HCT116 (cell line): ENCODE results near the gene HUS1B. TPM values are rescaled to one million over a fixed set of nuclear protein-coding genes. Genes with fewer than 3 reads are reported as not detected.

Source experiments
- ATAC-seq: fragments of 200-7000 bp; cut with Tn5 transposase; 2 replicates; pipeline ENCODE4 v1.9.1; 2020; ENCODE audit warnings: mild to moderate bottlenecking, moderate library complexity
- BruUV-seq: library from RNA; stranded (reverse); fragments of 400-500 nt; replicated peaks from 2 replicates; lab custom pipeline; 2021; lab: Mats Ljungman, UMichigan
- CTCF ChIA-PET: fragments of 300-600 bp; sonication (Branson Sonifier 250); formaldehyde crosslinking; loops from one replicate; lab custom pipeline; 2021; ENCODE audit warnings: antibody characterized with exemption; lab: Charles Lee
- POLR2A ChIA-PET: fragments of 300-600, 350-600 bp; sonication (Branson Sonifier 250); formaldehyde crosslinking; loops from one replicate; lab custom pipeline; 2021; ENCODE audit warnings: antibody characterized with exemption; lab: Charles Lee
- RAD21 ChIA-PET, 2 experiments: fragments of 300-600 bp; sonication (Branson Sonifier 250); formaldehyde crosslinking; loops; one replicate each; lab custom pipeline; 2023; ENCODE audit warnings: low total read pairs in 2 of 2; ENCODE audit not compliant: uncharacterized antibody in 2 of 2, unreplicated experiment in 2 of 2, low non-redundant PET in 1 of 2; lab: Charles Lee
- DNase-seq: peaks from one replicate; pipeline ENCODE4 v3.0.0-alpha.2; 2010; ENCODE audit warnings: low read depth, low spot score
- H2AFZ ChIP-seq: fragments of 200-600 bp; shearing (Covaris generic), sonication (generic); 2 replicates; pipeline ENCODE4 v1.6.1; 2017; ENCODE audit warnings: low read depth, mixed run types, mixed read lengths, antibody characterized with exemption, low read length; ENCODE audit not compliant: poor library complexity, severe bottlenecking
- H3K27ac ChIP-seq: 2 replicates; pipeline ENCODE4 v1.5.1; 2012; ENCODE audit warnings: low read depth, low read length
- H3K27me3 ChIP-seq: fragments of 200-600 bp; sonication (generic); 2 replicates; pipeline ENCODE4 v1.6.1; 2016; ENCODE audit warnings: mixed run types, low read length, mixed read lengths; ENCODE audit not compliant: insufficient read depth
- H3K36me3 ChIP-seq, 2 experiments: fragments of 200-500 bp in 1 of 2; fragments of 200-600 bp in 1 of 2; sonication (Bioruptor generic) in 1 of 2; sonication (generic) in 1 of 2; 2 replicates each; pipeline versions ENCODE4 v1.5.1 to v1.6.1; 2014 to 2016; ENCODE audit warnings: low read length in 2 of 2, inconsistent platforms in 1 of 2, mixed read lengths in 1 of 2, mixed run types in 1 of 2; ENCODE audit not compliant: insufficient read depth in 2 of 2, control insufficient read depth in 1 of 2
- H3K4me1 ChIP-seq, 2 experiments: fragments of 200-600 bp in 1 of 2; sonication (generic) in 1 of 2; 2 replicates each; pipeline versions ENCODE4 v1.5.1 to v1.6.1; 2012 to 2017; ENCODE audit warnings: low read length in 2 of 2, inconsistent platforms in 1 of 2, mild to moderate bottlenecking in 1 of 2, mixed read lengths in 1 of 2, mixed run types in 1 of 2, moderate library complexity in 1 of 2; ENCODE audit not compliant: insufficient read depth in 2 of 2, control insufficient read depth in 1 of 2
- H3K4me2 ChIP-seq: fragments of 200-600 bp; sonication (generic); 2 replicates; pipeline ENCODE4 v1.6.1; 2017; ENCODE audit warnings: mixed run types, low read length, mixed read lengths
- H3K4me3 ChIP-seq, 2 experiments: fragments of 200-600 bp in 1 of 2; sonication (generic) in 1 of 2; replicated peaks in 1 of 2; 2 replicates each; pipeline ENCODE4 v1.5.1; 2011 to 2016; ENCODE audit warnings: low read length in 2 of 2, control low read depth in 1 of 2, low read depth in 1 of 2, mild to moderate bottlenecking in 1 of 2, mixed read lengths in 1 of 2, mixed run types in 1 of 2
- H3K79me2 ChIP-seq: fragments of 200-600 bp; sonication (generic); 2 replicates; pipeline ENCODE4 v1.6.1; 2017; ENCODE audit warnings: mild to moderate bottlenecking, mixed run types, low read length, moderate library complexity, mixed read lengths; ENCODE audit not compliant: insufficient read depth
- H3K9ac ChIP-seq: fragments of 200-600 bp; sonication (generic); 2 replicates; pipeline ENCODE4 v1.6.1; 2016; ENCODE audit warnings: low read length, mixed read lengths
- H3K9me2 ChIP-seq: fragments of 200-600 bp; sonication (generic), shearing (Covaris generic); 2 replicates; pipeline ENCODE4 v1.6.1; 2017; ENCODE audit warnings: mixed run types, mild to moderate bottlenecking, moderate library complexity; ENCODE audit not compliant: insufficient read depth
- H3K9me3 ChIP-seq, 2 experiments: fragments of 200-500 bp in 1 of 2; fragments of 200-600 bp in 1 of 2; sonication (Bioruptor generic) in 1 of 2; sonication (generic) in 1 of 2; 2 replicates each; pipeline ENCODE4 v1.6.1; 2014 to 2017; ENCODE audit warnings: low read length in 2 of 2, mixed read lengths in 2 of 2, inconsistent platforms in 1 of 2, low read depth in 1 of 2, mild to moderate bottlenecking in 1 of 2, mixed run types in 1 of 2, moderate library complexity in 1 of 2; ENCODE audit not compliant: control insufficient read depth in 1 of 2, insufficient read depth in 1 of 2
- H4K20me1 ChIP-seq: fragments of 200-600 bp; sonication (generic), shearing (Covaris generic); 2 replicates; pipeline ENCODE4 v1.6.1; 2017; ENCODE audit warnings: mixed run types, mild to moderate bottlenecking, moderate library complexity; ENCODE audit not compliant: insufficient read depth
- ATF3 ChIP-seq: IDR thresholded peaks from 2 replicates; pipeline ENCODE4 v1.6.1; 2012
- CBX3 ChIP-seq: IDR thresholded peaks from 2 replicates; pipeline ENCODE4 v1.6.1; 2012; ENCODE audit warnings: low read depth
- CEBPB ChIP-seq: IDR thresholded peaks from 2 replicates; pipeline ENCODE4 v1.6.1; 2012; ENCODE audit warnings: low read depth
- CTCF ChIP-seq, 3 experiments: fragments of 200-600 bp in 1 of 3; sonication (generic) in 1 of 3; IDR thresholded peaks in 2 of 3; conservative IDR thresholded peaks in 1 of 3; 2 replicates each; pipeline ENCODE4 v1.5.1; 2012 to 2017; ENCODE audit warnings: low read depth in 2 of 3, low read length in 2 of 3, antibody characterized with exemption in 1 of 3, borderline replicate concordance in 1 of 3, control low read depth in 1 of 3, mild to moderate bottlenecking in 1 of 3, mixed read lengths in 1 of 3, mixed run types in 1 of 3, moderate library complexity in 1 of 3; ENCODE audit not compliant: insufficient read depth in 1 of 3
- ELF1 ChIP-seq: IDR thresholded peaks from 2 replicates; pipeline ENCODE4 v1.6.1; 2012; ENCODE audit warnings: low read depth, borderline replicate concordance
- EZH2 ChIP-seq: fragments of 200-600 bp; sonication (generic); IDR thresholded peaks from 2 replicates; pipeline ENCODE4 v1.6.1; 2017; ENCODE audit warnings: antibody characterized with exemption, mixed run types
- EZH2phosphoT487 ChIP-seq: fragments of 200-600 bp; IDR thresholded peaks from 2 replicates; pipeline ENCODE4 v1.6.1; 2018; ENCODE audit warnings: antibody characterized with exemption, borderline replicate concordance
- JUND ChIP-seq: IDR thresholded peaks from 2 replicates; pipeline ENCODE4 v1.6.1; 2012
- MAX ChIP-seq: IDR thresholded peaks from 2 replicates; pipeline ENCODE4 v1.6.1; 2012
- POLR2AphosphoS5 ChIP-seq: IDR thresholded peaks from 2 replicates; pipeline ENCODE4 v1.6.1; 2011; ENCODE audit warnings: mild to moderate bottlenecking, low read depth, low read length, moderate library complexity
- RAD21 ChIP-seq: IDR thresholded peaks from 2 replicates; pipeline ENCODE4 v1.6.1; 2012; ENCODE audit warnings: low read depth, mild to moderate bottlenecking
- REST ChIP-seq: IDR thresholded peaks from 2 replicates; pipeline ENCODE4 v1.6.1; 2012; ENCODE audit warnings: low read depth
- SIN3A ChIP-seq: IDR thresholded peaks from 2 replicates; pipeline ENCODE4 v1.6.1; 2012; ENCODE audit warnings: low read depth
- TCF7L2 ChIP-seq: IDR thresholded peaks from 2 replicates; pipeline ENCODE4 v1.7.0; 2011; ENCODE audit warnings: borderline replicate concordance, inconsistent platforms; ENCODE audit not compliant: insufficient read depth, insufficient read length; ENCODE audit errors: extremely low read depth
- YY1 ChIP-seq: IDR thresholded peaks from 2 replicates; pipeline ENCODE4 v1.6.1; 2011; ENCODE audit warnings: low read length, low read depth, moderate library complexity, mild to moderate bottlenecking; ENCODE audit not compliant: insufficient replicate concordance; ENCODE audit errors: extremely low read depth
- ZFX ChIP-seq: fragments of 450-650 bp; IDR thresholded peaks from 2 replicates; pipeline ENCODE4 v1.6.1; 2017
- intact Hi-C: fragments of 100-400 bp; cut with micrococcal nuclease; formaldehyde crosslinking; loops from 2 replicates; pipeline ENCODE4 v1.10.0; 2022
- total RNA-seq: library from RNA; stranded (reverse); gene quantifications from one replicate; pipeline ENCODE4 v1.2.1, GENCODE V29; 2021; ENCODE audit not compliant: unreplicated experiment

HUS1B gene
- total RNA-seq, 1 experiment from 2014 or later: 0.76 TPM

GRCh38 chr6:642805-643204, 14.1 kb downstream of the HUS1B start:
- no peaks in the 10 kb centered on the region; the same call in 1 of the 2 replicates for H3K79me2 ChIP-seq

More at GRCh38 chr6:642805-643204, 14.1 kb downstream of the HUS1B start:
- H3K9me3 ChIP-seq: no peaks in the 10 kb centered on the region
- no peaks in the 10 kb centered on the region for H3K9me2 ChIP-seq
- no peaks in the 10 kb centered on the region for H3K4me1 ChIP-seq
- H3K27me3 ChIP-seq: no peaks in the 10 kb centered on the region
- no peak overlapping the region for H2AFZ ChIP-seq
- ATAC-seq (no peak), DNase-seq (no peak)
- TF ChIP-seq CBX3 (no peak), POLR2AphosphoS5 (no peak), ZFX (no peak), CTCF (IDR thresholded peaks at IDR 0.05 in 2 of 3, conservative IDR thresholded peaks at IDR 0.05 in 1 of 3; ENCODE audit: borderline replicate concordance in 1 of 3, insufficient read depth in 1 of 3, low read depth in 2 of 3, low read length in 2 of 3) (no peak), ATF3 (no peak), SIN3A (no peak), JUND (no peak), RAD21 (no peak), REST (no peak), CEBPB (no peak), TCF7L2 (no peak), YY1 (no peak), ELF1 (no peak), EZH2 (no peak), MAX (no peak), EZH2phosphoT487 (no peak)
- H3K9ac ChIP-seq: no peak overlapping the region
- CTCF ChIA-PET: no interaction called here
- BruUV-seq: no TSS peak
- H3K4me3 ChIP-seq: no peak overlapping the region
- no peaks in the 10 kb centered on the region; the same call in 1 of the 2 replicates for H4K20me1 ChIP-seq
- intact Hi-C loops: no loop called here
- POLR2A ChIA-PET: no interaction called here
- H3K36me3 ChIP-seq: no peaks in the 10 kb centered on the region
- RAD21 ChIA-PET: no interaction called here
- H3K27ac ChIP-seq: no peak overlapping the region
- H3K4me2 ChIP-seq: no peak overlapping the region
